ENCODE data around the gene AMFR. TPM values are rescaled to one million over a fixed set of nuclear protein-coding genes. Genes with fewer than 3 reads are reported as not detected.

AMFR gene
- polyA plus RNA-seq, 1 donor (not counting 4 experiments of a cell fraction or from before 2014, with no cell fraction given), result 36.9 TPM

GRCh38 chr16:56346131-56346890 is 79.0 kb downstream of the AMFR start:
- Histone ChIP-seq H3K9ac (ENCODE audit: control insufficient read depth, extremely low read depth, insufficient read depth, low read length) (no peak overlapping the region), H3K4me1 (ENCODE audit: control insufficient read depth, extremely low read depth, insufficient read depth, low read length) (peaks cover 17% of the 10 kb centered on the region), H4K20me1 (ENCODE audit: control insufficient read depth, extremely low read depth, insufficient read depth, low read length) (no peaks in the 10 kb centered on the region), H3K4me3 (ENCODE audit: control insufficient read depth in 2 of 3, extremely low read depth in 1 of 3, insufficient read depth in 2 of 3, low read depth in 1 of 3, low read length in 3 of 3) (no peak overlapping the region), H2AFZ (ENCODE audit: control insufficient read depth, low read length) (no peak overlapping the region), H3K27me3 (ENCODE audit: control insufficient read depth, extremely low read depth, insufficient read depth, low read length) (peaks cover 8% of the 10 kb centered on the region), H3K79me2 (ENCODE audit: control insufficient read depth, insufficient read depth, low read length) (no peaks in the 10 kb centered on the region), H3K9me3 (ENCODE audit: control insufficient read depth, low read depth, low read length) (no peaks in the 10 kb centered on the region), H3K36me3 (ENCODE audit: control insufficient read depth in 2 of 2, extremely low read depth in 1 of 2, insufficient read depth in 2 of 2, low read length in 2 of 2) (no peaks in the 10 kb centered on the region), H3K4me2 (ENCODE audit: control insufficient read depth, extremely low read depth, insufficient read depth, low read depth, low read length) (no peak overlapping the region), H3K9me1 (ENCODE audit: control insufficient read depth, extremely low read depth, insufficient read depth, low read length) (no peaks in the 10 kb centered on the region), H3K27ac (ENCODE audit: control insufficient read depth, insufficient read depth, low read length) (no peak overlapping the region)
- TF ChIP-seq CTCF (optimal IDR thresholded peaks at IDR 0.05 in 1 of 3, IDR thresholded peaks at IDR 0.05 in 1 of 3, conservative IDR thresholded peaks at IDR 0.05 in 1 of 3; ENCODE audit: extremely low read depth in 1 of 3, insufficient read depth in 2 of 3, low read length in 3 of 3), result no peak
- TF ChIP-seq EZH2 (IDR thresholded peaks at IDR 0.05; ENCODE audit: low read length), result no peak
- dilution Hi-C loops (cut with MboI; ENCODE audit: extremely low pct_ligation_motif_present, low sequenced_read_pairs), result no loop called here
- FAIRE-seq, result no peak
- no peak for DNase-seq (ENCODE audit: low read depth, low spot score)

GRCh38 chr16:56345406-56346050 is 79.8 kb downstream of the AMFR start:
- DNase-seq (ENCODE audit: low read depth, low spot score) (no peak), FAIRE-seq (no peak)
- no peaks in the 10 kb centered on the region for H3K9me3 ChIP-seq (ENCODE audit: control insufficient read depth, low read depth, low read length)
- no peaks in the 10 kb centered on the region for H3K9me1 ChIP-seq (ENCODE audit: control insufficient read depth, extremely low read depth, insufficient read depth, low read length)
- no peak overlapping the region for H3K27ac ChIP-seq (ENCODE audit: control insufficient read depth, insufficient read depth, low read length)
- H4K20me1 ChIP-seq (ENCODE audit: control insufficient read depth, extremely low read depth, insufficient read depth, low read length), result no peaks in the 10 kb centered on the region
- H3K4me1 ChIP-seq (ENCODE audit: control insufficient read depth, extremely low read depth, insufficient read depth, low read length), result peaks cover 17% of the 10 kb centered on the region
- dilution Hi-C loops (cut with MboI; ENCODE audit: extremely low pct_ligation_motif_present, low sequenced_read_pairs), result no loop called here
- H3K9ac ChIP-seq (ENCODE audit: control insufficient read depth, extremely low read depth, insufficient read depth, low read length), result no peak overlapping the region
- H3K4me2 ChIP-seq (ENCODE audit: control insufficient read depth, extremely low read depth, insufficient read depth, low read depth, low read length), result no peak overlapping the region
- no peaks in the 10 kb centered on the region for H3K79me2 ChIP-seq (ENCODE audit: control insufficient read depth, insufficient read depth, low read length)
- H3K4me3 ChIP-seq (ENCODE audit: control insufficient read depth in 2 of 3, extremely low read depth in 1 of 3, insufficient read depth in 2 of 3, low read depth in 1 of 3, low read length in 3 of 3), result no peak overlapping the region
- H3K36me3 ChIP-seq (ENCODE audit: control insufficient read depth in 2 of 2, extremely low read depth in 1 of 2, insufficient read depth in 2 of 2, low read length in 2 of 2), result no peaks in the 10 kb centered on the region
- TF ChIP-seq EZH2 (IDR thresholded peaks at IDR 0.05; ENCODE audit: low read length), result no peak
- no peak for TF ChIP-seq CTCF (optimal IDR thresholded peaks at IDR 0.05 in 1 of 3, IDR thresholded peaks at IDR 0.05 in 1 of 3, conservative IDR thresholded peaks at IDR 0.05 in 1 of 3; ENCODE audit: extremely low read depth in 1 of 3, insufficient read depth in 2 of 3, low read length in 3 of 3)
- H3K27me3 ChIP-seq (ENCODE audit: control insufficient read depth, extremely low read depth, insufficient read depth, low read length), result peaks cover 8% of the 10 kb centered on the region
- H2AFZ ChIP-seq (ENCODE audit: control insufficient read depth, low read length), result no peak overlapping the region

Measured in keratinocyte (primary cell).